ENCODE measurements around the gene MRPL52. TPM values are rescaled to one million over a fixed set of nuclear protein-coding genes. Genes with fewer than 3 reads are reported as not detected.

MRPL52 gene
- total and polyA plus RNA-seq, 2 of the 13 experiments (the other 11 are each of a cell fraction or from before 2014, with no cell fraction given): 118 to 329 TPM

GRCh38 chr14:22871224-22872032, 41.7 kb downstream of the MRPL52 start, which contains the start of gene LRP10 (continued):
- TF ChIP-seq NPAS2 (CRISPR knock-in tag; IDR thresholded peaks at IDR 0.05; ENCODE audit: borderline replicate concordance) (no peak), ZNF124 (CRISPR knock-in tag; IDR thresholded peaks at IDR 0.05) (peak; percentile 81), HNF4A (CRISPR knock-in tag; IDR thresholded peaks at IDR 0.05) (peak; percentile 41; the same call in 1 of the 2 replicates), NR2C2 (CRISPR knock-in tag; IDR thresholded peaks at IDR 0.05; ENCODE audit: borderline replicate concordance) (peak; percentile 80), YEATS4 (CRISPR knock-in tag; IDR thresholded peaks at IDR 0.05; ENCODE audit: borderline replicate concordance) (peak; percentile 89), ASH2L (IDR thresholded peaks at IDR 0.05; ENCODE audit: insufficient read length, low read depth, low read length) (peak; percentile 99), HDAC2 (CRISPR knock-in tag; IDR thresholded peaks at IDR 0.05) (peak; percentile 81), TRAFD1 (CRISPR knock-in tag; IDR thresholded peaks at IDR 0.05; ENCODE audit: borderline replicate concordance) (peak; percentile 88; the same call in 1 of the 2 replicates), PRPF4 (IDR thresholded peaks at IDR 0.05; ENCODE audit: low read depth, low read length, poor library complexity, severe bottlenecking) (no peak), ONECUT2 (CRISPR knock-in tag; IDR thresholded peaks at IDR 0.05) (peak; percentile 76), ZNF839 (CRISPR knock-in tag; IDR thresholded peaks at IDR 0.05; ENCODE audit: borderline replicate concordance) (peak; percentile 92; the same call in 1 of the 2 replicates), CREB1 (IDR thresholded peaks at IDR 0.05) (peak; percentile 82), CREB1 (CRISPR knock-in tag; IDR thresholded peaks at IDR 0.05) (no peak; the same call in 1 of the 2 replicates), ARNT (IDR thresholded peaks at IDR 0.05) (no peak), RXRA (CRISPR knock-in tag; IDR thresholded peaks at IDR 0.05) (peak; percentile 77), KDM3A (CRISPR knock-in tag; IDR thresholded peaks at IDR 0.05; ENCODE audit: low read depth) (peak; percentile 96), ZNF614 (CRISPR knock-in tag; IDR thresholded peaks at IDR 0.05; ENCODE audit: borderline replicate concordance) (peak; percentile 74), ARID5B (CRISPR knock-in tag; IDR thresholded peaks at IDR 0.05) (peak; percentile 89), SNRNP70 (IDR thresholded peaks at IDR 0.05; ENCODE audit: low read depth, low read length) (no peak)
- TF ChIP-seq, protein P1, sequence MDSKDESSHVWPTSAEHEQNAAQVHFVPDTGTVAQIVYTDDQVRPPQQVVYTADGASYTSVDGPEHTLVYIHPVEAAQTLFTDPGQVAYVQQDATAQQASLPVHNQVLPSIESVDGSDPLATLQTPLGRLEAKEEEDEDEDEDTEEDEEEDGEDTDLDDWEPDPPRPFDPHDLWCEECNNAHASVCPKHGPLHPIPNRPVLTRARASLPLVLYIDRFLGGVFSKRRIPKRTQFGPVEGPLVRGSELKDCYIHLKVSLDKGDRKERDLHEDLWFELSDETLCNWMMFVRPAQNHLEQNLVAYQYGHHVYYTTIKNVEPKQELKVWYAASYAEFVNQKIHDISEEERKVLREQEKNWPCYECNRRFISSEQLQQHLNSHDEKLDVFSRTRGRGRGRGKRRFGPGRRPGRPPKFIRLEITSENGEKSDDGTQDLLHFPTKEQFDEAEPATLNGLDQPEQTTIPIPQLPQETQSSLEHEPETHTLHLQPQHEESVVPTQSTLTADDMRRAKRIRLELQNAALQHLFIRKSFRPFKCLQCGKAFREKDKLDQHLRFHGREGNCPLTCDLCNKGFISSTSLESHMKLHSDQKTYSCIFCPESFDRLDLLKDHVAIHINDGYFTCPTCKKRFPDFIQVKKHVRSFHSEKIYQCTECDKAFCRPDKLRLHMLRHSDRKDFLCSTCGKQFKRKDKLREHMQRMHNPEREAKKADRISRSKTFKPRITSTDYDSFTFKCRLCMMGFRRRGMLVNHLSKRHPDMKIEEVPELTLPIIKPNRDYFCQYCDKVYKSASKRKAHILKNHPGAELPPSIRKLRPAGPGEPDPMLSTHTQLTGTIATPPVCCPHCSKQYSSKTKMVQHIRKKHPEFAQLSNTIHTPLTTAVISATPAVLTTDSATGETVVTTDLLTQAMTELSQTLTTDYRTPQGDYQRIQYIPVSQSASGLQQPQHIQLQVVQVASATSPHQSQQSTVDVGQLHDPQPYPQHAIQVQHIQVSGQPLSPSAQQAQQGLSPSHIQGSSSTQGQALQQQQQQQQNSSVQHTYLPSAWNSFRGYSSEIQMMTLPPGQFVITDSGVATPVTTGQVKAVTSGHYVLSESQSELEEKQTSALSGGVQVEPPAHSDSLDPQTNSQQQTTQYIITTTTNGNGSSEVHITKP (CRISPR knock-in tag; IDR thresholded peaks at IDR 0.05; ENCODE audit: low read depth): peak; percentile 96

All from HepG2 (cell line).